GM19452 (cell line): Measurements from ENCODE around the gene CDC42.

Source experiments
- ATAC-seq: cut with Tn5 transposase; IDR thresholded peaks from one replicate; pipeline ENCODE4 v1.9.1; 2021; ENCODE audit not compliant: unreplicated experiment

The CDC42 gene

DNA sequence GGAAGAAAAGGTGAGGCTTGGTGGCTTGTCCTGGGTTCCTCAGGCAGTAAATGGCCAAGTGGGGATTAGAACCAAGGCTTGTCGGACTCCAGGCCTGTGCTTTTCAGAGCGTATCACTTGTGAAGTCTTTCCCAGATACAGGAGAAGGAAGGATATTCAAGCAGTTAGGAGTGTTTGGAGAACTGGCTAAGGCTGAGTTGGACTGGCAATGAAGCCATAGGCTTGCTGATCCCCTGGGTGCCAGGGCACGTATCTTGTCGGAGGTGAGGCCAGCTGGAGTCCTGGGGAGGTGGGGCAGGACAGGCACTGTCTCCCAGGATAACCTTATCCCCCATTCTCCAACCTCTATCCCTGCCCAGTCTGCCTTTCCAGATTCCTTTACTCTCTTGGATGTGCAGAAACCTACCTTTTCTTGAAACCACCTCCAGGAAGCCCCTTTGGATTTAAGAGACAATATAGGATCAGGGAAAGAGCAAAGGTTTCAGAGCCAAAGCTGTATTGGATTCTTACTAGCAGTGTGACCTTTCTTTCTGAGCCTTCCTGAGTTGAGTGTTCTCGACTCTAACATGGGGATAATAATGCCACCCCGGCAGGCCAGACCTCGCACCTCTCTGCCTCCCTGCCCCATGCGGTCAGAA, 72.2 kb downstream of the CDC42 start:
- no peak for ATAC-seq

DNA sequence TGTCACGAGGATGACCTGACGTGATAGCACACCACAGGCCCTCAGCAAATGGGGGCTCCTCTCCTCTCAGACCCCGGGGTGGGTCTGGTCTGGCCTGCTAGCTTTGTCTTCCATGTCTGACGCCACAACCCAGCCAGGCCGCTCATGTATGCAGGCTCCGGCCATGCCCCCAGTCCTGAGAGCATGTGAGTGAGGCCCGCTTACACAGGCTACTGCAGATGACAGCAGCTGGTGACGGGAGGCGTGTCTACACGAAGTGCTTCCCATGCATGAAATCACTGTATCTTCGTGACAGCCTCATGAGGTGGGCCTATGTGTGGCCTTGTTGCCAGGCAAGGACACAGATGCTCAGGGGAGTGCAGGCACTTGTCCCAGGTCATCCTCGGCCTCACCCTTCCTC, 74.0 kb downstream of the CDC42 start:
- no peak for ATAC-seq

DNA sequence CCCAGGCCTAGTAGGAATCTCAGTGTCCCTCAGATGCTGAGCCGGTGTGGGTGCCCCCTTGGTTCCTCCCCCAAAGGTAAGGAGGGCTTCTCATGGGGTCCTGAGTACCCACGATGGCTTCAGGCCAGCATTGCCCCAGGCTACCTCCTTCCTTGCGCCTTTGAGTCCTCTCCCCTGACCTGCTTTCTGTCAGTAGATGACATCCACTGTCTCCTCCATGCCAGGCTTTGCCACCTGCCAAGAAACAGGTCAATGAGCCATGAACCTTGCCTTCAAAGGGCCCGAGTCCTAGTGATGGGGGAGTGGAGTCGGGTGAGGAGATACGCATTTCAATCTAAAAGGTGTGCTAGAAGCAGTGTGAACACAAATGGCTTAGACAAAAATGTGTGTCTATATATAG, 74.7 kb downstream of the CDC42 start:
- ATAC-seq: no peak

DNA sequence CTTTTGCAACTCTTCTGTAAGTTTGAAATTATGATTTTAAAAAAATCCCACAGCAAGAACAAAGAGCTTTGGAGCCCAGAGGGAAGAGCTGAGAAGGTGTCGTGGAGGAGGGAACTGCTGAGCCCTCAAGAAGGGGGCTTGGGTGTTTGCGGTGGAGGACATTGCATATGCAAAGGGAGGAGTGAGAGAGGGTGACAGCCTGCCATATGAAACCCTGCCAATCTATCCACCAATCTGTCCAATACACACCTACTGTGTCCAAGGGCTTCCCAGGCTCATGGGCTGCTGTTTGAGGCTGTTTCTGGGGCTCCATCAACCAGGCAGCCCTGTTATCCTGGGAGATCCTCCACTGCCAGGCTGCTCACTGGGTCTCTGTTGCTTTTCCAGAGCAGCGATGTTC, 75.2 kb downstream of the CDC42 start:
- no peak for ATAC-seq

DNA sequence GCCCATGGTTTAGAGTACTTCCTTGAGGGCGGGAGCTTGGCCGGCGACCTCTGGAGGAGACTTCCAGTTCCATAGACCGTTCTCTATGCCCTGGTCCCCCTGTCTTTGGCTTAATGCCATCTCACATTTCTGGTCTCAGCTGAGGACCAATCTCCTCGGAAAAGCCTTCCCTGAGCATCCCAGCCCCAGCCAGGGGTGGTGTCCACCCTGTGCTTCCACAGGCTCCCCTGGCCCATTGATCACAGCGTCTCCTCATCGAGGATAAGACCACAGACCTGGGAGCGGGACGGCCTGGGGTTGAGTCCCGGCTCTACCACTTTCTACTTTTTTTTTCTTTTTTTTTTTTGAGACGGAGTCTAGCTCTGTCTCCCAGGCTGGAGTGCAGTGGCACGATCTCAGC, 75.9 kb downstream of the CDC42 start:
- no peak for ATAC-seq

DNA sequence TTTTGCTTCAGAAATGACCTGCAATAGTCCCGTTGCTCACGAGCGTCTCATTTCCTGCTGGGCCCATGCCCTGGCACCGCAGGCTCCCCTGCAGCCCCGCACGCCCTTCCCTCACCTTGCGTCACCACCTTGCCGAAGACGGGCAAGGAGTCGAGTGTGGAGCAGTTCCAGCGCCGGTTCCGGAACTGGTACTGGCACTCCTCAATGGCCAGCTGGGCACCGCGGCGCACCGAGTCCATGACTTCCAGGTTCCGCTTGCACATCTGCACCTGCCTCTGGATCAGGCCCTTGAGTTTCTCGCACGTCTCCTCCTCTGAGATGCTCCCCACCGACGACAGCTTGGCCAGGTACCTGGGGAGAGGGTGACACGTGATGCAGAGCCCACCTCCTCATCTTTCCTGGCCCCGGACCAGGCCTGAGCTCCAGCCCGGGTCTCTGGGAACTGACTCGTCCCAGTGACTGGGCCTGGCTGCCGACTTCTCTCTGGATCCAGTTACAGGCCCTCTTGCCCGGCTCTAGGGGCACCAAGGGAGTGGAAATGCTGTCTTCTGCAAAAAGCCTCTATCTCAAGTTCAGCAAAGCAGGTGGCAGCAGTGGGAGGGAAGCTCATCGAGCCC, 77.1 kb downstream of the CDC42 start:
- no peak for ATAC-seq

DNA sequence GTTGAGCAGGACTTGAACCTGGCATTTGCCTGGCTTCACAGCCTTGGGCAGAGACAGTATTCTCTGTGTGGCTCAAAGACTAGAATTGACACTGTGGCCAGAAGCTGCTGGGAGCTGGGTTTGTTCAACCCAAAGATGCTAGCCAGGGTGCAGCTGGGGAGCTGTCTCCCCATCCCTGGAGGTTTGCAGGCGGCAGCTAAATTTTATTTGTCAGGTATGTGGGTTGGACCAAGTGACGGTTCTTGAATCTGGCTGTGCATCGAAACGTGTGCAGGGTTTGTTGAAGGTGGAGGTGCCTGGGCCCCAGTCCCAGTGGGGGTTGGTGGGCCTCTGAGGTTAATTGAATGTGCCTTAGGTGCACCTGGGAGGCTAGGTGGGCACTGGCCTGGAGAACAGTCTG, 78.6 kb downstream of the CDC42 start:
- ATAC-seq: no peak

DNA sequence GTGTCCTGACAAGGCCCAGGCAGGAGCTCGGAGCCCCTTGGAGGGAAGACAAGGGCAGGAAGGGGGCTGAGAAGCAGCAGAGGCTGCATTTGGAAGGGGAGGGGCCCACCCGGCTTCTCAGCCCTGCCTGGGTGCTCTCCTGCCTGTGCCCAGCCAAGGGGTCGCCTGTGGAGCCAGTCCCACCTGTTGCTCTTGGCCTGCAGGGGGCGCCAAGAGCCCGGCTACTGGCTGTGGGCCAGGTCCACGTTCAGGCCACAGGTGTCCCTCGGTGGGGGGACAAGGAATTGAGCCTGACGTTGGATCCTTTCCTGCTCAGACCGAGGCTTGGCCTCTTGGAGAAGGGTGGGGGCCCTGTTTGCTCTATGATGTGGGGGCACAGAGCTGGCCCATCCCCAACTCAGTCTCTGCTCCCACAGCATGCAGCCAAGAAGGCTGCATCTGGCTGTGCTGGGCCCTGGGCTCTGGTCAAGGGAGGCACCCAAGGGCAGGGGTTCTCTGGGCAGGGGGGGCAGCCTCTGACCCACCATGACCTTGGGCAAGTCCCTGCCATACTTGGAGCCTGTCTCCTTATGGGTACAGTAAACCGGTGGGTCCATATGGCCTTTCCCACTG, 79.5 kb downstream of the CDC42 start:
- no peak for ATAC-seq

DNA sequence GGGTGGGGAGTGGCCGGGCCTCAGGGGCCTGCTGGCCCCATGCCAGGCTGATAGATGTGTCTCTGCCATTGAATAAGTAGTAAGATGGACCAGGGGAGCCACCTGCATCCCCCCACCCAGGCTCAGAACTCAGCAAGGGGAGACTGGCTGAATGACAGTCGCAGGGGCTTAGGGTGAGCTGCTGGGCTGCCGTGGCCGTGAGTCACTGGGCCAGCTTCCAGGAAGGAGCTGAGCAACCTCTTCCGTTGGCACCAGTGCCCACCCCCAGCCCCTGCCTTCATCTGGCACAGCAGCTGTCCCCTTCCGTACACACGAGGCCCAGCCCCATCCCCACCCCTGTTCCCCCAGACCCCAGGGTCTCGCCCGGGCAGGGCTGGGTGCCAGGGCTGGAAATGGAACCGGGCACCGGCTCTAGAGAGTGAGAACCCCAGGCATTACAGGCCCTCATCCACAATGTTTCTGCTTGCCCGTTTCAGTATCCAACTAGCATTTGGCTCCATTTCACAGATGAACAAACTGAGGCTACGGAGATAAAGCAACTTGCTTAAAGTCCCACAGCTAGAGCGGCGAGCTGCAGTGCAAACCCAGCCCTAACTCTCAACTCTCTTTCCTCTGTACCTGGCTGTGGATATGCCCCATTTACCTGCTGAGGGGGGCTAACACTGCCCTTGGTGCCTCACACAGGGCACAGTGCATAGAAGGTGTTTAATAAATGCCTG, 80.2 kb downstream of the CDC42 start:
- no peak for ATAC-seq

DNA sequence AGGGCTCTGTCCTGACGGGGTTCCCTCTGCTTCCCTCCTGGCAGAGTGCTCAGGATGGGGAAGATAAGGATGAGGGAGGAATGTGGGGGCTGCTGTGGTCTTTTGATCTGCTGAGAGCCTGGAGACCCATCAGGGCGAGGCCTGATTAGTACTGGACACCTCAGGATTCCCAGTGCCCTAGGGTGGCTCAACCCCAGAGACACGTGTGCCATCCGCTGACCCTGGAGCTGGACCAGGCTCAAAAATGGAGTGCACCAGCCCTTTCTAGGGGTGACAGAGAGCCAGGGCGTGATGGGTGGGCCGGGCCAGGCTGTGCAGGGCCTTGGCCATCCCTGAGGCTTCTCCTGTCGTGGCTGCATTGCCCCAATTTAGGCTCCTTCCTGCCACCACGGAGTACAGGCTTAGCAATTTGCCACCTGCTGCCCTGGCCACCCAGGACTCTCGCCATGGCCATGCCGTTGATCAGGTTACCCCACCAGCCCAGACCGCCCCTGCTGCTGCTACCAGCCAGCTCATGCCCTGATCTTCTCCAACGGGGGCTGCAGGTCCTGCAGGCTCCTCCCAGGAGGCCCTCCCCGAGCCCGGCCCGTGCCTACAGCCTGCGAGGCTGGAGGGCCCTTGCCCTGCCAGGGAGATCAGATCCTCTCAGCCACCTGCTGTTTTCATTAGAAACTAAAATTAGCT, 80.9 kb downstream of the CDC42 start:
- ATAC-seq: no peak

DNA sequence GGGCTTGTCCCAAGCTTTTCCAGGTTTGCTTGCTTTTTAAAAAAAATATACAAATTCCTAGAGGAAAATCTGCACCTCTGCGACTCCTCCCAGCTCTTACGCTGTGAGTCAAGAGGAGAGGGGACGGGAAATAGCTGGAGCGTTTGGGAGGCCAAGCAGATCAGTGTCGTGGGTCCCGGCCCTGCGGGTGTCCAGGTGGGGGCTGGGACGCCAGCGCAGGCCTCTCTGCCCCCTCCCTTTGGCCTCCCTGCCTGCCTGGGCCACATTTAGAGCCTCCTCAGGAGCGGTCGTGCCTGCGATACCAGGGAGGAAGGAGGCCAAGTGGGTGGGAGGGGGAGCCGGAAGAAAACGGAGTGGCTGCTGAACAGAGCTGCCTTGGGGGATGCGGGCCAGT, 81.4 kb downstream of the CDC42 start:
- no peak for ATAC-seq

DNA sequence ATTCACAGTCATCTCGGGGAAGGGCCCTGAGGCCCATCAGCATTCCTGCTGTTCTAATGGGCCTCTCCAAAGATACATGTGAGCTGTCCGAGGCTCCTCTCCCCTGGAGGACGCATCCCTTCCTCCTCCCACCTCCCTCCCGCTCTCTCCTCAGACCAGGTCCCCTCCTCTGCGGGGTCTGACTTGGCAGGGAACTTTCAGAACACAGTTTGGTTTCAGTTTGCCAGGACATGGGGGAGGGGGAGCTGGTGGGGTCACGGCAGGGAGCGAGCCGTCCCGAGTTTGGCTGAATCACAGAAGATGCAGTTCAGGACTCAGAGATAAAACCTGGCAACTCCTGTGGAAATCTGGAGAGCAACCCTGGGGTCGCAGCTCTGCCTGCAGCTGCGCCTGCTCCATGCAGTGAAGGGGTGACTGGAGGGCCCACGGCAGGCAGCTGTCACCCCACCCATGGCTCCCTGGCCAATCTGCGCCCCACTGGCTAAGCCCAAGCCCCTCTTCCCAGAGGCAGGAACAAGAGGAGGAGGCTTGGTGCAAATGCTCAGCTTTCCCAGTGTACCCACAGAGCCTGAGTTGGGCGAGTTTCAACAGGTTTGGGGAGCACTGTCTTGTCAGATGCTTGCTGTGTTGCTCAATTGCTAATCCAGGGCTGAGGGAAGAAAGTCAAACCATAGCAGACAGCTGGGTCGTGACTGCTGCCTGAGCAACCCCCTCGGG, 84.7 kb downstream of the CDC42 start:
- no peak for ATAC-seq

DNA sequence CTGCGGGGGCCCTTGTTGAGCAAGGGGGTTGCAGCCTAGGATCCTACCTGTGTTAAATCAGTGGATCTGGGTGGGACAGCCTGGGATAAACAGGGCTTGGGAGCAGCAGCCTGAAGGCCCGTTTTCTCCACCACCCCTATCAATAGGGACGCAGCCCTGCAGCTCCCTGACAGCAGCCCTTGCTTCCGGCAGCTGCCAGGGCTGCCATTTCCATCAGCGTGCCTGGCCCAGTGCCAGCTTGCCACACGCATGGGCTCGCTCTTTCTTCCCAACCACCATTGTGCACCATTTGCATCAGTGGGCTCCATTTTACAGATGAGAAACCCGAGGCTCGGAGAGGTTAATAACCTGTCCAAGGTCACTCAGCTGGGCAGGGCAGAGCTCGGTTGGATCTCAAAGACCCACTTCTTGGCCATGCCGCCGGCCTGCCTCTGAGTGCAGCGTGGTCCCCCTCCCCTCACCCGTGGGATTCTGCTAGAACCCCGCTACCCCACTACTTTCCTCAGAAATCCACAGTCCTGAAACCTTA, 86.6 kb downstream of the CDC42 start:
- no peak for ATAC-seq

DNA sequence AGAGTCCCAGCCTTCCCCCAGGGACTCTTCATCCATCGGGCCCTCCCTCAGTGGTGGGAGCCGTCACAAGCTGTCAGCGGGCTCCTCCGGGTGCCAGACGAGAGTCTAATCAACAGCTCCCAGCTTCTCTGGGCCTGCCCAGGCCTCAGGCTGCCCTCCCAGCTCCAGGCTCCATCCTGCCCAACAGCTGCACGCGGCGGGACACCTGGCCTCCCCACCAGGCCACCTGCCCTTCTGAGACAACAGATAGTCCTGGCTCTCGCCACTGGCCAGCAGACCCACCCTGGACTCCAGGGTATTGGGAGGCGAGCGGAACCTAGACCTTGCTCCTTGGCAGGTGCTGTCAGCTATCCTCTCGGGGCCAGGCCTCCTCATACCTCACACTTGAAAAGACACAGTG, 87.3 kb downstream of the CDC42 start:
- ATAC-seq: no peak
